CD1c-positive myeloid dendritic cell (primary cell): ENCODE results near the gene NYAP2.

Source experiments
- DNase-seq: peaks from one replicate; pipeline ENCODE4 v3.0.0-alpha.2; 2016; ENCODE audit errors: extremely low spot score

The NYAP2 gene

DNA sequence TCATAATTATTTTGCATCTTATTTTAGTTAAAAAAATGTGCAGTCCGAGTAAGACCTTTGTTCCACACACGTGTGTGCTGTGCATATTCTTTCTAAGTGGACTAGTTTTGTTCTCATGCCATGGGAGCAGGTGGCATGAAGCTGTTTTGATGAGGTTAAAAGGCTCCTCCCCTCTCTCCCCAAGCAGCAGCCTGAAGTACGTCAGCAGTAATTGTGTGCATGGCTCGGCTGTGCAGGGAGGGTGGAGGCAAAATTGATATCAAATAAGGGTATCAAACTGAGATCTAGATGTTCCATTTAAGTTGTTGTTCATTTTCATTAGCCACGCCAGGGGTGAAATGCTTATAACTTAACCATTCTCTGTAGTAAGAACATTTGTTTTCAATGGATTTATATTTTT, at the start of gene NYAP2:
NYAP2 (plus strand) TSS at position 207 of the 400 bp plus-strand sequence. CDS start 9,171 bp downstream, outside the sequence.
- DNase-seq: no peak

DNA sequence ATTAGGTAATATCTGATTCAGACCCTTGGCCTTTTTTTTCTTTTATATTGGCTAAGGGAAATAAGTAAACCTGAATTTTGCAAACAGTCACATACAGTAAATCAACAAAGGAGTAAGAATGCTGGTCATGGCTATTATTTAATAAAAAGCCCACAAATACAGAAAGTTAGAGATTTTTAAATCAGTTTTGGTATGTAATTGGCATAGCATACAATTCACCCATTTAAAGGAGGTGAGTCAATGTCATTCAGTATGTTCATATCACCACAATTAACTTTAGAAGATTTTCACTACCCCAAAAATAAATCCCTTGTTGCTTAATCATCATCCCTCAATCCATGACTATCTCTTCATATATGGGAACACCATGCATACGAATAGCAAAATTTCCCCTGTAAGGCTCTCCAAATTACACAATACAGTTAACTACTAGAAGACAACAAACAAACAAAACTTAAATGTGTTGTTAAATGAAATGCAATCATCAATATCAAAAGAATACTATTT, 45.9 kb upstream of the NYAP2 start:
- DNase-seq: no peak

DNA sequence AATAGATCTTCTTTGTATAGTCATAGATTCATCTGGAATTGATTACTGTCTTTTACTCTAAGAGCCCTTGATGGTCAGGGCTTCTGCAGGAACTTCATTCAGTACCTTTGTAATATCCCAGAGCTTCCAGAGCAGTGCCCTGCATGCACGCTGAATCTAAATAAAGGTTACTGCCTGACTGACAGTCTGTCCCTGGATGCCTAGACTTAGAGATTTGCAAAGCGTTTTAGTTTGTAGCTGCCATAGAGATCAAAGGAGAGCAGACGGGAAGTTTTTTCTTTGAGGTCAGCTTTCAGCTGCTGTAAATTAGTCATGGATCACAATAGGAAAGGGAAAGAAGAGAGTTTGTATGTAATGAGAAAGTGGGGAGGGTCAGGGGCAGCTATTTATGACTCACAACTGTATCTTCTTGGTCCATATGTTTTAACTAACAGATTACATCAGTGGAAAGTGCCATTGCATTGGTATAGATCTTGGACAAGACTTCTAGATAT, 45.2 kb upstream of the NYAP2 start:
- DNase-seq: no peak

DNA sequence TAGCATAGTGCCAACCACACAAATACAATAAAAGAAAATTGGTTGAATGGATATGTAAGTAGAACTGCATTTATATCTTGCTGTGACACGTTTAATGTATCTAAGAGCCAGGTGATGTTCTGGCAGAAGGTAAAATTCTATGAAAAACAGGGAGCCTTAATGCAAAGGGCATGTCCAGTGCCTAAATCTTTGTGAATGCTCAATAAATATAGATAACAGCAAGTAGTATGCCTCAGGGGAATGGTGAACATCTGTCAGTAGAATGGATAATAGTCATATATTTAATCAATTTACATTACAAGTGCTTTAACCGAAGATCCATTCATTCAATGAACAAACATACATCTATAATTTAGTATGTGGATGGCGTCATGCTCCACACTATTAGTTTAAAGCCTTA, 43.7 kb upstream of the NYAP2 start:
- DNase-seq: no peak

DNA sequence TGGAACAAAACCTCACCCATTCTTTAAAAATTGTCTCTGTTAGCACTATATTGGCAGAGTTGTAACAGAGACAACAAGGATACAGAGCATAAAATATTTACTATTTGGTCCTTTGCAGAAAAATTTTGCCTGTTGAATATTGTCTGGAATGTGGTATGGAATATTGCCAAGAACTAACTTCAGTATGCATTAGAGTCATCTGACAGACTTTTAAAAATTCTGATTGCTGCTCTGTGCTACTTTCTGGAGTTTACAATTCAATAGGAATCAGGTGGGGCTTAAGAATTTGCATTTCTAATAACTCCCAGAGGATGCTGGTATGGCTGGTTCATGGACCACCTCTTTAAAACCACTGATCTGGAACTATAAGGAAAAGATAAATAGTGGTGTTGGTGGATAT, 32.8 kb upstream of the NYAP2 start:
- DNase-seq: no peak

DNA sequence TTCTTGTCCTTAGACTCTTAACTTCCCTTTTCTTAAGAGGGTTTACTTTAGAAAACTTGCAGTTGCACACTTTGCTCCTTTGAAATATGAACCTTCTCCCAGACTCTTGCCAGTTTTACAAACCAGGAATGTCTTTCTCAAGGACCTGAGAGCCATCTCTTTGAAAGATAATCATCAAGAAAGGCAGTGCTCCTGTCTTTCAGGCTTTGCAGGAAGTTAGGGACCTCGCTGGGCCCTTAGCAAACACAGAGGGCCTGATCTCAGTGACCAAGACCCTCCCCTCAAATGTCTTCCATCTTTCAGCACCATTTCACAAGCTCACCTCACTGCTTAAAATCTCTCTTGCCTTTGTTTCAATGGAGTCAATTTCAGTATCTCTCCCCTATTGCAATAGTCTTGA, 32.0 kb upstream of the NYAP2 start:
- no peak for DNase-seq

DNA sequence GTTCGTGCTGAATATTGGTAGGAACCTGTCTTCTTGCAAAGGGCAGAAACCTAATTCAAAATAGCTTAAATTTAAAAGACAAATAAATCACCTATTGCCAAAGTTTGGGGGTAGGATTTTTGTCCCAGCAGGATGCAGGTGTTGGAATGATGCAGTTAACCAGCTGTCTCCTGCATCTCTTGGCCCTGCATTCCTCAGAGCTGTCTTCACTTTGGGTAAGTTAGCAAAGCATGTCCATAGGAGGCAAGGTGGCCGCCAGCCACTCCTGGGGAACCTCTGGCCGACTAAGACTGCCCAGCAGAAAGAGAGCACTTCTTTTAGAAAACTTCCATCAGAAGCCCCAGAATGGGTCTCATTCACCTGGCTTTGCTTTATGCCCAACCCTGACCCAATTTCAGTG, 20.5 kb upstream of the NYAP2 start:
- no peak for DNase-seq

DNA sequence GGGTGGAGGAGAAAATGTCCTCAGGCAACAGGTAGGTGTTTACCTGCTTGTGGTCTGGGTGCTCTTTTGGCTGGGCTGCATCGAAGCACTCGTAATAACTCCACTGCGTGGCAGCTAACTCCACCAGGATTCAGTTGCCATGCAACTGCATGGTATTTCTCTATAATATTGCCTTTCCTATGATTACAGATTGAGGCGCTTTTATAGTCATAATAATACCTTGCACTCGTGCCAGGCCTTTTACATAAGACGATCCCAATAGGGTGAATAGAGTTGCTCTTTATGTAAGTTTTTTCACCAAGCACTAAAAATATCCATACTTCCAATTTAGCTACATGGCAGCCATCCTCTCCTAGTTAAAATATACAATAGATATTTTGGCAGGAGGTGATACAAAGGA, 19.7 kb upstream of the NYAP2 start:
- DNase-seq: no peak

DNA sequence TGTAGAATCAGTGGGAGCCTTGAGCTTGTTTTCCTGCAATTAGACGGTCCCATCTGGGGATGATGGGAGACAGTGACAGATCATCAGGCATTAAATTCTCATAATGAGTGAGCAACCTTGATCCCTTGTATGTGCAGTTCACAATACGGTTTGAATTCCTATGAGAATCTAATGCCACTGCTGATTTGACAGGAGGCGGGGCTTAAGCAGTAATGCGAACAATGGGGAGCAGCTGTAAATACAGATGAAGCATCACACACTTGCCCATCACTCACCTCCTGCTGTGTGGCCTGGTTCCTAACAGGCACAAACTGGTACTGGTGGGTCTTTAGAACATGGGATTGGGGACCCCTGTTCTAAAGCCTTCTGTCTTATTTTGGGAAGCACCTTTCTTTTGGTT, 17.9 kb upstream of the NYAP2 start:
- no peak for DNase-seq

DNA sequence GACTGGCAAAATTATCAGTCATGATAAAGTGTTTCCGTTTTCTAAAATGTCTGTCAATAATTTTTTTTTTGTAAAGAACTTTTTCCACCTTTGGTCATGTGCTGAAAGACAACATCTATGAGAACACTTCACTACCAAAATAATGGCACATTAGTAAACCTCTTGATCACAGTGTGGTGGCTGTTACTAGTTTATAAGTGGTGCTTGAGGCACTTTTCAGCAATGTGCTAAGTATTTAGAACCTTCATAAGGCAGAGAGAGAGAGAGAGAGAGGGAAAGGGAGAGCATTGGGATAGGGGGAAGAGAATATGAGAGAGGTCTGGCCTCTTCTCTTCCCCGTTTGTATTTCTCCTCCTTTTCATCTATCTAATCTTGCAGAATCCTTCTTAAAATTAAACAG, 1.1 kb upstream of the NYAP2 start:
- no peak for DNase-seq

DNA sequence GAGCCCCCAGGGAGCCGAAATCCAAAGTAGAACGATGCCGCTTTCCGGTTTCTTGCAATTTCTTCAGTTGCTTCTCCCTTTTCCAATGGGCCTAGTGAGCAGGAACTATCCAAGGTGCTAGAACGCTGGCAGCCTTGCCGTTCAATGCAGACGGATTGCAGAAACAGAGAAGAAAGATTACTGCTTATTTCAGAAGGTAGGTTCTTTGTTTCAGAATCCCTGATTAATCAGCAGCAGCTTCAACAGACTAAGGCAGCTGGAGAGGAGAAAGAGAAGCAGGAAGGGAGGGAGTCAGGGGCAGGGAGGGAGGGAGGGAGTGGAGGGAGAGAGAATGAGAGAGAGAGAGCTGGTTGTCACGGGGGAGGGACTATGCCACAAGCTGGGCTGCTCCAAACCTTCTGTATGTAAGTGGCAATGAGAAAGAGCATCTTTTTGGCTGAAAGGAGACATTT, 576 bp downstream of the NYAP2 start:
- no peak for DNase-seq

DNA sequence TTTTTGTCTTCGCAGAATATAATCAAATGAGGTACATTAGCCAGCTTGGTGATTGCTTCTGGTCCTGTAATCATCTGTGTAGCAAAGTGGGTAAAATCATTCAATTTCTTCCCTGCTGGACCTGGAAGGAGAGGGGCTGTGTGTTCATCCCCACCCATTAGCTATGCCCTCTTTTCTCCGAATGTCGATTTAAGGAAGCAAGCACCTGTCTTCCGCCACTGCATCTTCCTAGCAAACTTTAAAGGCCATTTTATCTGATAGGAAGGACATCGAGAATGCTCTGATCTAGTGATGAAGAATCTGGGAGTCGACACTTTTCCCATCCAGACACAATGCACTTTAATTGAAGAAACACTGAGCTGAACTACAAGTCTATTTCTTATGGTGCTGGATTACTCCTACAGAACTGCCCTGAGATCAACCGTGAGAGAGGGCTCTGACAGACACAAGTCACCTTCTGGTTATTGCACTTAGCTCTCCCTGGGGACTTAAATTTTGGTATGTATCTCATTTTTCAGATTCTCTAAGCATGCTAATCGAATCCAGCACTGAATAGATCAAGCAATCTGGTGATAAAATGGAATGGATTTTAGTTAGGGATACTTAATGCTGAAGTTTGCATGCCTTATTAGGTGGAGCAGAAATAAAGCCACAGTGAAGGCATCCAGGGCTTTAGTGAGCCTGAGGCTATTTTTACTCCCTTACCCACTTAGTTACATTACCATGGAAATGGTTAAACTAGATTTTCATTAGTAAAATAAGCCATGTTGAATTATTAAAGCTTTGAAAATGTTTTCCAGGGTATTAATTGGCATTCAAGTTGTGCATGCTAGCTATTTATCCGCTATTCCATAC, 1.3 kb downstream of the NYAP2 start:
- no peak for DNase-seq

DNA sequence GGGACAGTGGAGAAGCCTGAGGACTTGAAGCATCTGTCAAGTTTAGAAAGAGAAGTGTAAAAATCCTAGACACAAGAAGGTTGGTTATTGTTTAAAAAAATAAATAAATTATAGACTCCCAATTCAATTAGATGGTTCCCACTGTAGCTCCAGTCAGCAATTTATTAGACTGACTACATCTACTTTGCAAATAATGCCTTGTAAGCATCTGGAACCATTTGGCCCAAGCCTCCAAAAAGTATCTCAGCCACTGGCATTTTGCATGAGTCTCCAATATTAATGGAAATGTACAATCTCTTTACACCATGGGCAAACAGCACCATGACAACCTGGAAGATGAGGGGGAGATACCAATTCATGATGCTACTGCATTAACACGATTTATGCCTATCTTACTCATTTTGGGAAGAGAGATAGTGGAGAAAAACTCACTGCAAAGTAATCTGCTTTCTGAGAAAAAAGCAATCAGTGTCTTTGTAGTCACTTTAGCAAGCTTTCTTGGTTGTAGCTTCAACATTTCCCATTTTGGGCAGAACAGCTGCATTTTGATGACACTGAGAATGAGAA, 2.8 kb downstream of the NYAP2 start:
- no peak for DNase-seq

DNA sequence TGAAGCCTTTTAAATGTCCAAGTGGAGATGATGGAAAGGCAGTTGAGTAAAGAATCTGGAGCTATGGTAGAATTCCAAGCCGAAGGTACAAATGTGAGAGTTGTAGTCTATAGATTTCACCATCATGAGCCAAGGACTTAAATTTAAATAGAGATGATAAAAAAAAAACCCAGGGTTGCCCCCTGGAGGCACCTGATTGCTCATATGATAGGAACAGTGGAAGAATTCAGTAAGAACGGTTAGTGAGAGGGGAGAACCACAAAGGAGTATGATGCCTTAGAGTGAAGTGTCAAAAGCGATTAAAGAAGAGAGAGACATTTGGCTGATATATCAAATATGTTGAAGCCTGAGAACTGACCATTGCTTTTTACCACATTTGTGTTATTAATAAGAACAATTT, 11.9 kb downstream of the NYAP2 start:
- DNase-seq: no peak

DNA sequence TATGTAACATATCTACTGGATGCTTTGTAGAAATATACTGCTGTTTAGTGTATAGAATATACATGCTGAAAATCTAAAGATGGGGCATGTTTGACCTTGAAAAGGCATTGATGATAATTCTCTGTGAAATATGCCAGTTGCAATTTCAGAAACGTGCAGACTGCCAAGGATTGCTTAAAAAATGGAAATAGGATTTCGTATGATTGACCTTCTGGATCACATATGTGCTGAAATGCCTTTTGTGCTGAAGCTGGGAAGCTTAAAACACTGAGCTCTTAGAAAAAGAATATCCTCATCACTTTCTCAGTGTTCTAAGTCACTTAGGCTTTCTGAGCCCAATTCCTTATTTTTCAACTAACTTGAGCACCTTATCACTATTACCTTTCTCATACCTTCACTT, 14.3 kb downstream of the NYAP2 start:
- no peak for DNase-seq

DNA sequence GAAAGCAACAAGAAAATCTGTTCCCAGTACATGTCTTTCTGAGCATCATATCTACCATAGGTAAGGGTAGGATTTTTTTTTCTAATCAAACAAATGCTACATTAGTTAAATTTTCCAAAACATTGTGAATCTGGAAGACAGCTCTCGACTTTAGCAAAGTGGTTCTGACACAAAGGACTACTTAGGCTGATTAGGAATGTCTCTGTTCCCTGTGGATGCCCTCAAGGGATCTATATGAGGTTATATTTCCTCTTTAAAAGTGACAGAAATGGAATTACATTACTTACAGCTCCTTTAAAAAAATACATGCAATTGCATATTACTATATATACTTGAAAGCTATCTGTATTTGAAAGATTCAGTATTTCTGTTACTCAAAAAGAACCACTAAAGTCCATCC, 15.4 kb downstream of the NYAP2 start:
- DNase-seq: no peak

DNA sequence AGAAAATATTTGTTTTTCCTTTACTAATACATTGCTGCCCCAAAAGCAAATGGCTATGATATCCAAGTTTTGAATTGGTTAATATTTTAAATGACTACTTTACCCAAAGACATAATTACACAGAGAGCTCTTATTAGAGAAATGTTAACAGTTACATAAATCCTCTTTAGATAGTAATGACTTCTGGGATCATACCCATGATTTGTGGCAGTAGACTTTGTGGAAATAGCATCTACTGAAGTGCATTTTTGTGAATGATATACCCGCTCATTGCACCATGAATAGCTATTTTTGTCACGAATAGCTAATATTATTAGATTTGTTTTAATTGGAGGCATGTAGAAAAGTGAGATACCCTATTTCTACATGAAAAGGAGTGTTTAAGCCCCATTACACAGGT, 15.8 kb downstream of the NYAP2 start:
- no peak for DNase-seq

DNA sequence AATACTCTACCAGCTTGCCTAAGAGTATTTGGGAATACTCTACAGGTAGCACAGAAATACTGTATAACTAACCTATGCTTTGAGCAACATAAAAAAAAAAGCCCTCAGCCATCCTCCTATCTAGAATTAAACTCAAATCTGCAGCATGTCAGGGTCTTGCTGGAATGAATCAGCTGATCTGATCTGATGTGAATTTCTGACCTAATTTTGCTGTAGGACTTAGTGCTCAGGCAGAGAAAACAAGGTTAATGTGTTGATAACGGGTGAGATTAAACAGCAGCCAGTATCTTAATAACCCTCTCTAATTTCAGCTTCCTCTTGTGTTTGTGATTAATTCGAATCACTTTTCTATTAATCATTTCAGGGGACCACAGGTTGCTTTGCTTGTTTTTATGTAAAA, 16.3 kb downstream of the NYAP2 start:
- no peak for DNase-seq

DNA sequence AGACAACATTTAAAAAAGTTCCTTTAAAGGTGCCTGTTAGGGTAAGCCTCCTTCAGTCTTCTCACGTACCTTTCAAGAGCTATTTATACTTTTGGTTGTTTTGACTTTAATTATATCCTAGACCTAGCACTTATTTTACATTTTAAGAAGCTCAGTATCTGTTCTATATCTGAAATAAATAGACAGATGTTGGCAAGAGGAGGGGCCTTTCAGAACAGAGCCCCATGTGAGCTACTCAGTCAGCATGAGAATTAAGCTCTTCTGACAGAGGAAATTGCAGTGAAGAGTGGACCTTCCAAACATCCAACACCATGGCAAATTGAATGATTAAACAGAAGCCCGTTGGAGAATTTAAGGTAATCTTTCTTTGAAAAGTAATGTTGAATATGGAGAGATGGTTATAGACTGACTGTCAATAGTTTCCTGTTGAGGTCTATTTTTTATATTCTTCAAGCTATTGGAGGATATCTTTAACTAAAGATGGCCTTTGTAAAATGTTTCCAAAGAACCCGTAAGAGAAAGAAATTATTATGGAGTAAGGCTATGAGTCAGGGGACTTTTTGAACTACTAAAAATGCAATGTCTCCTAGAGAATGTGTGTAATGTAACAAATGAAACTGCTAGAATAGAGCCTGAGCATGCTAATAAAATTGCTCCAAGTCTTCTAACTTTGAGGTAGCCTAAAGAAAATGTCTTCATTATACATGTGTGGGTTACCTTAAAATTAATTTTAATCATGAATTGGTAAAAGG, 17.3 kb downstream of the NYAP2 start:
- no peak for DNase-seq

DNA sequence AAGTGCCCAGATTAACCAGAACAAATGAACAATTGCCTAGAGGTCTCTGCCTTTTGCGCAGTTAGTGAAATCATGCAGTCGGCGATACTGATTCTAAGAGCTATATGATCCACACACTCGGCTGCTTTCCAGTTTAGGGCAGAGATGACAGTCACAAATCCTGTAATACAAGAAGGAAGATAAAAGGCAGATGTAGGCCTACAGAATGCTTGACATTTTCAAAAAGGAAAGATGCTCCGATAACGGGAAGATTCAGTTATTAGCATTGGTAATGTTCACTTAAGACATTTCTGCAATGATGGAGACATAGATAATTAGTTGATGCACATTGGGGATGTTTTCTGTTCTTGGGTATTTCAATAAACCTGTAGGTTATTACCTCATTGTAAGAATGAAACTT, 19.5 kb downstream of the NYAP2 start:
- DNase-seq: no peak

DNA sequence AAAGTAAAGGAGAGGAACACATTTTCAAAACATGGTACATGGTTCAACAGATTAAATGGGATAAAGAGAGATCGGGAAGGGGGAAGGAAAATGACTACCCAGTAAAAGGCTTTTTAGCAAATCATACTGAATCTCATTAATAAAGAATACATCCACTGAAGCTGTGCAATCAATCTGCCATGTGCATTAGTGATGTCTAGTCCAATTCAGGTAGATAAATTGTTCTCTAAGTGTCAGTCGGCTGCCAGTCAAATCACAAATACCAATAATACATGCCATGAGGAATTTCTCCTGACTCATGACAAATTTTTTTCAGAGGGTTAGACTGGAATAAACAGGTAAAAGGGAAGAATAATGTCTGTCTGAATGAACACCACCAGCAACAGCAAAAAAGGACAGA, 22.6 kb downstream of the NYAP2 start:
- DNase-seq: no peak

DNA sequence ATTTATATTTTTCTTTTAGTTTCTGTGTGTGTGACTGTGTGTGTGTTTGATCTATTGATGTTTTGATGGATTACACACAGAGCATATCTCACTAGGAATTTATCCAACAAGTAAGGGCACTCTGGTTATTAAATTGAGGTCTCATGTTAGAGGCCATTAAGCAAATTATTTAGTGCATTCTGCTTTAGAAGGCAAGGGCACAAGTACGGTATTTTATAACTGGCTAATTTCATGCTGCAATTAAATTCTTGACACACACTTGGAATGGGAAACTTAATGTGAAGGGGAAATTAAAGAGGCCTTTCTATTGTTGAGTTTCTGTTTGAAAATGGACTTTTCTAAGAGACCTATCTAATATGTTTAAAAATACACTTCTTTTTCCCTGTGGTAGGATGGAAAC, 25.8 kb downstream of the NYAP2 start:
- no peak for DNase-seq

DNA sequence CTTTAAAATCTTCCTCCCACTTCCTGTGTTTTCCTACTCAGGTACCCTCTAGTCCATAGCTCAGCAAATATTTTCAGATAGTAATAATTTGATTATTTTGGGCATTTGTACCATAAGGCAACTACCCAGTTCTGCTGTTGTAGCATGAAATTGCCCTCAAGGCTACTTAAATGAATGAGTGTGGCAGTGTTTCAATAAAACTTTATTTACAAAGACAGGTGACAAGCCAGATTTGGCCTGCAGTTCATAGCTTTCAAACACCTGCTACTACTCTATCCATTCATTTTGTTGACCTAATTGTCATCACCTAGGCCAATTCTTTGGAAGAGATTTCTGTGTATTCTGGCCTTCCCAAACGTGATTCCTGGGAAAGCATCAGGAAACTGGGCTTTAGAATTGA, 28.9 kb downstream of the NYAP2 start:
- no peak for DNase-seq
